CD4-positive, CD25-positive, alpha-beta regulatory T cell (primary cell): ENCODE results near the gene PHTF1. TPM values are rescaled to one million over a fixed set of nuclear protein-coding genes. Genes with fewer than 3 reads are reported as not detected.
A peak's percentile ranks its signal among the peaks of the same experiment; 100 is the strongest.

Source experiments
- ATAC-seq, 2 donors: fragments of 150-1000 bp; cut with Tn5 transposase; one replicate each; pipeline ENCODE4 v1.10.0; 2021; ENCODE audit warnings: low read depth in 2 of 2, moderate number of reproducible peaks in 2 of 2, moderate library complexity in 1 of 2
- DNase-seq, 3 donors: peaks; one replicate each; pipeline versions ENCODE4 v3.0.0 to v3.0.0-alpha.2; 2012 to 2022; ENCODE audit warnings: mixed read lengths in 1 of 3
- H3K27ac ChIP-seq: one replicate; pipeline ENCODE4 v1.7.0; 2013; ENCODE audit warnings: mild to moderate bottlenecking, low read length; ENCODE audit not compliant: insufficient read depth, poor library complexity, severe bottlenecking
- H3K27me3 ChIP-seq: one replicate; pipeline ENCODE4 v1.7.0; 2013; ENCODE audit warnings: low read length; ENCODE audit not compliant: control insufficient read depth, insufficient read depth
- H3K36me3 ChIP-seq: one replicate; pipeline ENCODE4 v1.7.0; 2013; ENCODE audit warnings: mild to moderate bottlenecking, low read length, moderate library complexity; ENCODE audit not compliant: control insufficient read depth, insufficient read depth
- H3K4me1 ChIP-seq: 2 replicates; pipeline ENCODE4 v1.7.0; 2013; ENCODE audit warnings: mild to moderate bottlenecking, low read length; ENCODE audit not compliant: insufficient read depth, control insufficient read depth, poor library complexity, severe bottlenecking
- H3K4me3 ChIP-seq: one replicate; pipeline ENCODE4 v1.7.0; 2013; ENCODE audit warnings: low read depth, mild to moderate bottlenecking, low read length, moderate library complexity
- H3K9me3 ChIP-seq, 2 experiments: 1 replicate in 1 of 2; 2 replicates in 1 of 2; pipeline ENCODE4 v1.7.0; 2013; ENCODE audit warnings: low read length in 2 of 2, mild to moderate bottlenecking in 1 of 2, moderate library complexity in 1 of 2; ENCODE audit not compliant: control insufficient read depth in 2 of 2
- H3K27ac Mint-ChIP-seq, 3 donors: one replicate each; pipeline ENCODE4 v1.8.0; 2020 to 2022; ENCODE audit warnings: mild to moderate bottlenecking in 3 of 3, mixed read lengths in 3 of 3, moderate library complexity in 2 of 3
- H3K27me3 Mint-ChIP-seq: one replicate; pipeline ENCODE4 v1.8.0; 2022; ENCODE audit warnings: mild to moderate bottlenecking, mixed read lengths
- H3K36me3 Mint-ChIP-seq: one replicate; pipeline ENCODE4 v1.8.0; 2020; ENCODE audit warnings: mixed read lengths
- H3K4me1 Mint-ChIP-seq, 4 donors: one replicate each; pipeline ENCODE4 v1.8.0; 2020 to 2022; ENCODE audit warnings: mixed read lengths in 4 of 4, mild to moderate bottlenecking in 1 of 4
- H3K4me3 Mint-ChIP-seq, 4 donors: one replicate each; pipeline ENCODE4 v1.8.0; 2020 to 2022; ENCODE audit warnings: mild to moderate bottlenecking in 4 of 4, mixed read lengths in 4 of 4, moderate library complexity in 3 of 4
- H3K9me3 Mint-ChIP-seq, 7 donors: one replicate each; pipeline ENCODE4 v1.8.0; 2020 to 2022; ENCODE audit warnings: mixed read lengths in 7 of 7, mild to moderate bottlenecking in 3 of 7, moderate library complexity in 2 of 7
- polyA plus RNA-seq, 4 donors: library from polyadenylated mRNA; unstranded; fragments of 300-500 nt; fragmentation: Illumina TruSeq; gene quantifications; one replicate each; pipeline ENCODE4 v1.2.3, GENCODE V29; 2021
- total RNA-seq: library from RNA; stranded (reverse); gene quantifications from one replicate; pipeline ENCODE4 v1.2.3, GENCODE V29; 2022

PHTF1 gene
- total RNA-seq: 16.7 TPM
- polyA plus RNA-seq: 10 to 100 TPM; 11.1 to 22.7 (median 15.3) TPM

- Histone ChIP-seq H3K27me3 (no peaks in the 10 kb centered on the region), H3K9me3 (no peaks in the 10 kb centered on the region), H3K4me1 (peaks cover 22% of the 10 kb centered on the region), H3K27ac (peak within 1 kb of the TSS; percentile 78), H3K4me3 (peak within 1 kb of the TSS; percentile 83), H3K36me3 (peaks cover 3% of the 10 kb centered on the region)
- Mint-ChIP-seq H3K36me3 (peaks cover 12% of the 10 kb centered on the region), H3K4me1 (peaks cover 23 to 60% (median 38%) of the 10 kb centered on the region in 4 donors), H3K4me3 (peak within 1 kb of the TSS; percentile 94 to 98 (median 96)), H3K9me3 (no peaks in the 10 kb centered on the region), H3K27ac (peak within 1 kb of the TSS; percentile 89 to 95 (median 93)), H3K27me3 (no peaks in the 10 kb centered on the region)
- DNase-seq: peak; percentile 37 to 67 (median 44)
- peak; percentile 65 to 70 for ATAC-seq
These were observed at the start of gene PHTF1 for GRCh38 chr1:113759333-113760101. Gene PHTF1 (minus strand): TSS chr1:113759486. CDS start chr1:113758703, 783 bp downstream.

GRCh38 chr1:113808450-113809195, 49.3 kb upstream of the PHTF1 start:
- Mint-ChIP-seq H3K27ac (peak overlapping the region; percentile 33 to 75 (median 34)), H3K36me3 (peaks cover 11% of the 10 kb centered on the region), H3K9me3 (peaks cover 0 to 3% (median 0%) of the 10 kb centered on the region in 7 donors), H3K4me1 (peaks cover 33 to 80% (median 54%) of the 10 kb centered on the region in 4 donors), H3K27me3 (no peaks in the 10 kb centered on the region), H3K4me3 (peak overlapping the region; percentile 73 to 96 (median 86))
- Histone ChIP-seq H3K27ac (peak overlapping the region; percentile 58), H3K4me1 (peaks cover 63% of the 10 kb centered on the region), H3K27me3 (no peaks in the 10 kb centered on the region), H3K36me3 (peaks cover 7% of the 10 kb centered on the region), H3K9me3 (no peaks in the 10 kb centered on the region), H3K4me3 (peak overlapping the region; percentile 95)
- no peak for ATAC-seq
- DNase-seq: peak in 2 of 3 donors; percentile 4 to 28

GRCh38 chr1:113805639-113806038, 46.4 kb upstream of the PHTF1 start:
- Mint-ChIP-seq H3K36me3 (peaks cover 19% of the 10 kb centered on the region), H3K4me3 (peak overlapping the region; percentile 23 to 87 (median 38)), H3K27me3 (no peaks in the 10 kb centered on the region), H3K9me3 (peaks cover 0 to 1% (median 0%) of the 10 kb centered on the region in 7 donors), H3K4me1 (peaks cover 52 to 97% (median 73%) of the 10 kb centered on the region in 4 donors), H3K27ac (no peak overlapping the region)
- Histone ChIP-seq H3K27me3 (no peaks in the 10 kb centered on the region), H3K36me3 (peaks cover 7% of the 10 kb centered on the region), H3K9me3 (no peaks in the 10 kb centered on the region), H3K4me3 (no peak overlapping the region), H3K4me1 (peaks cover 69% of the 10 kb centered on the region), H3K27ac (no peak overlapping the region)
- DNase-seq (no peak), ATAC-seq (no peak)

- H3K27ac ChIP-seq: no peak overlapping the region
- peaks cover 19% of the 10 kb centered on the region for H3K36me3 Mint-ChIP-seq
- peaks cover 52 to 98% (median 76%) of the 10 kb centered on the region in 4 donors for H3K4me1 Mint-ChIP-seq
- H3K4me3 ChIP-seq: no peak overlapping the region
- ATAC-seq: no peak
- H3K27ac Mint-ChIP-seq: no peak overlapping the region
- peaks cover 7% of the 10 kb centered on the region for H3K36me3 ChIP-seq
- H3K4me1 ChIP-seq: peaks cover 69% of the 10 kb centered on the region
- H3K27me3 Mint-ChIP-seq: no peaks in the 10 kb centered on the region
- peak overlapping the region; percentile 6 to 63 (median 42) for H3K4me3 Mint-ChIP-seq
- no peak for DNase-seq
- H3K9me3 ChIP-seq: no peaks in the 10 kb centered on the region
- H3K9me3 Mint-ChIP-seq: peaks cover 0 to 1% (median 0%) of the 10 kb centered on the region in 7 donors
- no peaks in the 10 kb centered on the region for H3K27me3 ChIP-seq
These were observed 45.9 kb upstream of the PHTF1 start for GRCh38 chr1:113805256-113805531.

- peak overlapping the region; percentile 46 for H3K4me3 ChIP-seq
- H3K36me3 ChIP-seq: peaks cover 7% of the 10 kb centered on the region
- H3K27ac ChIP-seq: no peak overlapping the region
- H3K27me3 Mint-ChIP-seq: no peaks in the 10 kb centered on the region
- peaks cover 0 to 1% (median 0%) of the 10 kb centered on the region in 7 donors for H3K9me3 Mint-ChIP-seq
- no peaks in the 10 kb centered on the region for H3K9me3 ChIP-seq
- no peak for ATAC-seq
- peak overlapping the region; percentile 6 to 63 (median 58) for H3K4me3 Mint-ChIP-seq
- H3K27ac Mint-ChIP-seq: peak overlapping the region in 1 of 3 donors; percentile 66
- H3K4me1 ChIP-seq: peaks cover 68% of the 10 kb centered on the region
- DNase-seq: no peak
- H3K36me3 Mint-ChIP-seq: peaks cover 19% of the 10 kb centered on the region
- H3K4me1 Mint-ChIP-seq: peaks cover 48 to 97% (median 77%) of the 10 kb centered on the region in 4 donors
- H3K27me3 ChIP-seq: no peaks in the 10 kb centered on the region
These were observed 45.4 kb upstream of the PHTF1 start for GRCh38 chr1:113804421-113805255.

GRCh38 chr1:113802367-113803007, 43.2 kb upstream of the PHTF1 start:
- Mint-ChIP-seq H3K36me3 (peaks cover 24% of the 10 kb centered on the region), H3K27ac (no peak overlapping the region), H3K4me3 (peak overlapping the region in 3 of 4 donors; percentile 26 to 59 (median 58)), H3K9me3 (peaks cover 0 to 1% (median 0%) of the 10 kb centered on the region in 7 donors), H3K4me1 (peaks cover 50 to 95% (median 76%) of the 10 kb centered on the region in 4 donors), H3K27me3 (no peaks in the 10 kb centered on the region)
- Histone ChIP-seq H3K36me3 (peaks cover 10% of the 10 kb centered on the region), H3K9me3 (no peaks in the 10 kb centered on the region), H3K27ac (no peak overlapping the region), H3K27me3 (no peaks in the 10 kb centered on the region), H3K4me3 (peak overlapping the region; percentile 38), H3K4me1 (peaks cover 56% of the 10 kb centered on the region)
- DNase-seq (no peak), ATAC-seq (no peak)

GRCh38 chr1:113800487-113800886, 41.2 kb upstream of the PHTF1 start:
- peaks cover 28% of the 10 kb centered on the region for H3K36me3 Mint-ChIP-seq
- peaks cover 48 to 86% (median 72%) of the 10 kb centered on the region in 4 donors for H3K4me1 Mint-ChIP-seq
- H3K27ac Mint-ChIP-seq: peak overlapping the region in 1 of 3 donors; percentile 11
- peaks cover 22% of the 10 kb centered on the region for H3K36me3 ChIP-seq
- H3K4me1 ChIP-seq: peaks cover 51% of the 10 kb centered on the region
- no peaks in the 10 kb centered on the region for H3K27me3 ChIP-seq
- H3K9me3 ChIP-seq: no peaks in the 10 kb centered on the region
- no peaks in the 10 kb centered on the region for H3K27me3 Mint-ChIP-seq
- ATAC-seq: no peak
- peak overlapping the region in 3 of 4 donors; percentile 29 to 74 (median 55) for H3K4me3 Mint-ChIP-seq
- no peak for DNase-seq
- no peak overlapping the region for H3K27ac ChIP-seq
- H3K9me3 Mint-ChIP-seq: no peaks in the 10 kb centered on the region
- H3K4me3 ChIP-seq: peak overlapping the region; percentile 21
